Myocyte (in vitro differentiated cells): Measurements from ENCODE around the gene RNASE8. TPM values are rescaled to one million over a fixed set of nuclear protein-coding genes. Genes with fewer than 3 reads are reported as not detected.
"Not testable (repeated sequence)": the region's sequence is repeated elsewhere in the genome, so short reads cannot be mapped to it uniquely, and the experiment has no call there.

Experiments
- DNase-seq: peaks from one replicate; pipeline ENCODE4 v3.0.0-alpha.2; 2012; ENCODE audit warnings: low read depth
- total RNA-seq: library from RNA; depleted of rRNA; stranded (reverse); fragments of >200 nt; gene quantifications from 2 replicates; pipeline ENCODE4 v1.2.3, GENCODE V29; 2014

Gene RNASE8
- total RNA-seq, 1 donor from 2014 or later, result not detected

- no peak for DNase-seq
These were observed 27.7 kb upstream of the RNASE8 start, which contains the start of gene TPPP2 for GRCh38 chr14:21029917-21030316. Gene TPPP2 (plus strand): TSS chr14:21030217. CDS start chr14:21030582, 365 bp downstream.

- no peak for DNase-seq
These were observed 27.1 kb upstream of the RNASE8 start for GRCh38 chr14:21030531-21030930.

DNA sequence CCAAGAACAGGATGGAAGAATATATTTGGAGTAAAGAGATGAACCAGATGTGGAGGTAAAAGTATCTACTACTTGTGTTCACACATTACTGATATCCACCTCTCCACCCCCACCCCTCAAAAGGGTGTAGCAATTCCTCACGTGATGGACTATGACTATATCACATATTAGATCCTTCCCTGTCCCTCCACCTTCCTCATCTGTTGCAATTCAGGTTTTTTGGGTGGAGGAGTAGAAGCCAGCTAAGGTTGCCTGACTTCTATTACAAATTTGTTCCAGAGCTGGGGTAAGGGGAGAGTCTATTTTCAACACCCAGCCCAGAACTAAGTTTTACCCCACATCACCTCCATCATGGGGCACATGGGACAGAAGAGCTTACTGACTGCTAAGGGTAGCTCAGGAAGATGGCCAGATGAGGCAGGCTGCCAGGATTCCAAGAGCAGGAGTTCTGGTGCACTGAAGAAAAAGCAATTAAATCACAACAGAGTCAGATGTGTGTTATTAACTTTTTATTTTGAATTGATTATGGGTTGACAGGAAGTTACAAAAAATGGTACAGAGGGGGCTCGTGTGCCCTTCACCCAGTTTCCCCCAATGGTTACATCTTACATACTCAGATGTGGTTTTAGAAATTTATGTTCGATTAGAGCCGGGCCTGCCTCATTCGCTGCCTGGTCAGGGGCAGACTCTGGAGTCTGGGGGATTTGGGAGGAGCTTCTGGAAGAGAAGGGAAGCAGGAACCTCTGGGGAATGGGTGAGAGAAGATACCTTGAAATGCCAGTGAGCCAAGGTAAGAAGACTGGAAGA is 25.1 kb upstream of the RNASE8 start:
- DNase-seq, result no peak

DNA sequence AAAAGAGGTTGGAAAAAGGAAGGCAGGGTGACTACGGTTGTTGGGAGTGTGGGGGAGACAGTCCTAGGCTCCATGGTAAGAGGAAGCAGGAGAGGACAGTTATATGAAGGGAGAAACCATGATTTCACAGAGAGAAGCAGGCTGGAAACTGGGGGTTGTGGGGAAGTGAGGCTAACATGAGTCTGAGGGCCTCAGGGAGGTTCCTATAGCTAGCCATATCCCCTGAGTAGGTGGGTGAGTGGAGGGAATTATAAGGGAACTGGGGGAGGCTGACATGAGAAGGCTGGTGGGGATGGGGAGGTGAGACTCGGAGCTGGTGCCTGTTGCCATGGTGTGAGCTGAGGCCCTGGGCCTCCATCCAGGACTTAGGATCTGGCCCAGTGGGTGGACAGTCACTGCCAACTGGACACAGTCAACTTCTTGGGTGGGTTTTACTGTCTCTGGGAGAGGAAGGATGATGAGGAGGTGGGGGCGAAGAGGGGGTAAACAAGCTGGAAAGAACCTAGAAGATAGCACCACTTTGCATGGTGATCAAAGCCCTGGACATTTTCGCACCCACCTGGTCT is 24.4 kb upstream of the RNASE8 start:
- DNase-seq, result no peak

DNA sequence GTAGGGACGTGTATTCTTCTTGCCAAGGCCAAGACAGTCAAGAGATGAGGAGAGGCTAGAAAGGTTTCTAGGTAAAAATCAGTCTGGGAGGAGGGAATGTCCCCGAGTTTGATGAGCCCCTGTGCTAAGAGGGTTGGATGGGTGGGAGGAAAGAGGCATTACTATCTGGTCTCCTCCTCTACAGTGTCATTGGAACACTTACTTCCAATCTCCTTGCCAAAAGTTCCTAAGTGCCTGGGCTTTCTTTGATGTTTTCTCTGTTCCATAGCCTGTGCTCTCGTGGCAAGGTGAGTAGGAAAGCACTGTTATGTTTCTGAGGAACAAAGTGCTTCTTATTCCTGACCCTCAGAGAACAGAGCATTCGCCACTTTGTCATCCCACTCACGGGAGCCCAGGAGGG is 22.9 kb upstream of the RNASE8 start, which contains the start of gene RNASE13:
TSS of gene RNASE13 (minus strand) at position 101 of the 400 bp plus-strand sequence. CDS start 519 bp downstream, outside the sequence.
- no peak for DNase-seq

DNA sequence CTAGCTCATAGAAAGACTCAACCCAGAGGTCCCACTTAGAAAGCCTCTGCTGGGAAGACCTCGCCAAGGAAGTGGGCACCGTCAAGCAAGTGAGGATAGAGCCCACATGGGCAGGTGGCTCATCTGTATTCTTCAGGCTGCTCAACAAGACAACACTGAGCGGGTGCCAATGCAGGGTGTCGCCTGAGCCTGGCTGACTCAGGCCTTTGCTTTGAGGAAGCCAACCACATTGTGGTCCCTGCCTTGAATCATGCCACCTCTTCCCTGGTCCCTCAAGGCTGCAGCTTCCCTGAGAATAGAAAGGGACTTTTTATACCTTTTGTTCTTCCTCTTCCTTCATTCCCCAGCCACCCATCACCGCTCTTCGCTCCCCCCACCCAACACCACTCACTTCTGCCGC is 20.9 kb upstream of the RNASE8 start:
- DNase-seq, result peak; percentile 90

GRCh38 chr14:21037156-21037555 is 20.5 kb upstream of the RNASE8 start:
- peak; percentile 38 for DNase-seq

DNA sequence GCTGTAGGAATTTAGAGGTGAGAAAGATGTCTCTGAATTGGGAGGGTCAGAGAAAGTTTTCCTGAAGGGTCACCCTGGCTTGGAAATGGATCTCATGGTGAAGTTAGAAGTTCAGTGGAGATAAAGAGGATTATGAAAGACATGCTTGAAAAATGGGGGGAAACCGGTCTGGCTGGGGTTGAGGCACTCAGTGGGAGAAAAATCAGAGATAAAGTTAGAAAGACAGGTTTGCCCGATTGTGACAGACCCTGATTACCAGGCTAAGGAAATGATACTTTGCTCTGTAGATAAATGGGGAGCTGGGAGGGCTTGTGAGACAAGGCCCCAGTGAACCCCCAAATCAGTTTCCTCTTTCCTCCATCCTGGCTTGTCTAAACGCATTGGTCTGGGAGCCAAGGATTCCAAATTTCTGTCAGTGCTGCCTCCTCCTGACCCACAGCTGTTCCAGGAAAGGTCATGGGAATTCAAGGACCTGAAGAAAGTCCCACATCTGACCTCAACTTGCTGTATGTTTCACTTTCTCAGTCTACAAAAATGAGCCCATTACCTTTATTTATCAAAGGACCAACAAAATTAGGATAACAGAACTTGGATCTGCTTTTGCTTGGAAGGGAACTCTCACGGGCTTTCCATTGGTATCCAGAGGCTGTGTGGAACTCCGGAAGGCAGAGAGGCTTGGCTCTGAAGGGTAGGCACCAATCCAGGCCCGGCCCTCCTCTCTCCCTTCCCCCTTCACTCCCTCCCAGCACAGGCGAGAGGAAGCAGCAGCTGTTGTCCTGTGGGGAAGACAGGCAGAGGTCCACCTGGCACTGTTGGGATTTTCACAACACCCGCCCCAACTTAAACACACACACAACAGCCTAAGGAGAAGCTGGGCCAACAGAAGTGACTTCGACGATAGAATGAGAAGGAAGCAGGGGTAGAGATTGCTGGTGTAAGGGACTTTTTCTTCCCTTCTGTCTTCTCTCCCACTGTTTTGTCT is 18.9 kb upstream of the RNASE8 start:
- DNase-seq, result peak; percentile 98

DNA sequence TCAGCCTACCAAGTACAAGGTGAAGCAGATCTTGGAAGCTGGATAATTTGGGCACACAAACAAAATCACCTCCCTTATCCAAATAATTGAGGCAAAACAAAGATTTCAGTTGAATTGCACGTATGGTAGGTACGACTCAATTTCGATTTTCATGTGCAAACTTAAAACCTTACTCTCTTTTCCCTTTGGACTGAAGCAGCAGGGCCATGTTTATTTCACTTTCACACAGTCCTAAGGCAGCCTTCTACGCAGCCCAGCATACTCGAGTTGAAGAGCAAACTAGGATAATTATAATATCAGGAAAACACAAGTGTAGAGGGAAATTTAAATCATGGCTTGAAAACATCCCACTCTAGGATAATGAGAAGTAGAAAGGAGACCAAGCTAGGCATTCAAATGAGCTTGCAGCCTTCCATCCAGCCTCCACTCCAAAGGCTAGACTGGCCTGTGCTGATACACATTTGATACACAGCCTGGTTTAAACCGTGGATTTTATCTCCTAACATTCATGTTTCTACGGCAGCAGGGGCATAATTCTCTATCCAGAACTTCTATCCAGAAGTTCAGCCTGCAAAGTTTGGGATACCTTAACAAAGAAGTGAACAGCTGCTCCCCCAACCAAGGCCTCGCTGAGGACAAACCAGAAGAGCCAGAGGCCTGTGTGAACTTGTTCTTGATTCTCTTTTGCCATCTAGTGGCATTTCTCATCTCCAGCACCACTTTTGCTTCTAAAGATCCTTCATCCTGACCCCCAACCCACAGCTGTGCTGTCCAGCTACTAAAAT is 17.8 kb upstream of the RNASE8 start:
- DNase-seq, result peak; percentile 92

- no peak for DNase-seq
These were observed 17.2 kb upstream of the RNASE8 start for GRCh38 chr14:21040370-21040925.

GRCh38 chr14:21040941-21041340 is 16.7 kb upstream of the RNASE8 start:
- DNase-seq, result not testable (repeated sequence)

GRCh38 chr14:21041676-21042433 is 15.8 kb upstream of the RNASE8 start, which contains the start of gene RNASE7:
Gene RNASE7 (plus strand): TSS chr14:21042362. CDS start chr14:21042993, 631 bp downstream.
- DNase-seq, result peak; percentile 76

- peak; percentile 76 for DNase-seq
These were observed 14.7 kb upstream of the RNASE8 start for GRCh38 chr14:21042918-21043317.

GRCh38 chr14:21043387-21043973 is 14.1 kb upstream of the RNASE8 start:
- DNase-seq, result no peak

DNA sequence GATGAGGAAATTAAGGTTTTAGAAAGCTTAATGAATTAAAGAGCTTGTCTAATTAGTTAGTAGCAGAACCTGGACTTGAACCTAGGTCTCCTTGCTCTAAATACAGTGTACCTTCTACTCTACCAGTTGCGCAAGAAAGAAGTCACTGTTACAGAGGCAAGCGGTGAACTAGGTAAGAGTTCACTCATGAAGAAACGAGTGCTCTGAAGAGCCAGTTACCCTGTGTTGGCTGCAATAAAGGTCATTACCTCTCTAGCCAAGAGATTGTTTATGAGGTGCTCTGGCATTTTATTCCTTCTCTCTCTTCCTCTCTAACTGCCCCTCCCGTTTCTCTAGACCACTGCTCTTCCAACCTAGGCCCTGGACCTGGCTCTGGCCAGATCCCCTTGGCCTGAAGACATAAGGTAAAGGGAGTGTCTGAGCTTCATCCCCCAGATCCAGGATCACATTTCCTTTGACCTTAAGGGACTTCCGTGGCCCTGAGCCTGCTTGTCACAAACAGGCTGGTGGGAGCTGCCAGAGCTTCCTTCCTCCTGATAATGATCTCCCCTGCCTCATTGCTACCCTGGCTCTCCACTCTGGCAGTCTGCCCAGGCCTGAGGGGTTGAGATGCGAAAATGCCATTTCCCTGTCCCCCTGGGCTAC is 13.5 kb upstream of the RNASE8 start:
- no peak for DNase-seq

- DNase-seq, result no peak
These were observed 10.2 kb upstream of the RNASE8 start for GRCh38 chr14:21047378-21047781.

DNA sequence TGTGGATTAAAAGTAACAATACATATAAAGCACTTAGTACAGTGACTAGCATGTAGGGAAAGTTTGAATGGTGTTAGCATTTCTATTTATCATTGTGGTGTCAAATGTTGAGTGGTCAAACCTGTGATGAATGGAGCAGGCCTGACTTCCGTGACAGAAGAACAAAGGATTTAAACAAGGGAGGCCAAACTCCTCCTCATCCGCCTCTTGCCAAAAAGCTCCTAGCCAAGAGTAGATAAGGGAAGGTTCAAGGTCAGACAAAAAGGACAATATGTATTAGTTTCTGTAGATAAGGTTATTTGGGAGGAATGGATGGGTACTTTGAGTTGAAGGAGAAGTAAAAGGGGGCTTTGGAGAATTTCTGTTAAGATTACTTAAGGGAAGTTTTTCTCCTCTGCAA is 9.0 kb upstream of the RNASE8 start:
- DNase-seq, result no peak

- DNase-seq, result no peak
These were observed 8.3 kb upstream of the RNASE8 start for GRCh38 chr14:21049271-21049673.

DNA sequence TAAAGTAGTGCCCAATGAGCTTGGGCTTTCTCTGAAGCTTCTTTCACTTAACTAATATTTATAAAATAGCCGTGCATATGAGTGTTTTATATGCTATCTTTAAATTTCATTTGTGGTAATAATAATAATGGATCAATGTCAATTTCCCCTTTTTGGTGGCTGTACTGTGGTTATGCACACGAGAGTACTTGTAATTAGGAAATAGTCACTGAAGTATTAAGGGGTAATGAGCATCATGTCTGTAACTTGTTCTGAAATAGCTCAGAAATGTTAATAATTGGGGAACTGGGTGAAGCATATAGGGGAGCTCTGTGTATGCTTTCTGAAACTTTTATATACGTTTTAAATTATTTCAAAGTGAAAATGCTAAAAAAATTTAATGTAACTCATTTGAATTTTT is 7.0 kb upstream of the RNASE8 start:
- no peak for DNase-seq
